ENCODE results near the gene ANKMY1.

The ANKMY1 gene

DNA sequence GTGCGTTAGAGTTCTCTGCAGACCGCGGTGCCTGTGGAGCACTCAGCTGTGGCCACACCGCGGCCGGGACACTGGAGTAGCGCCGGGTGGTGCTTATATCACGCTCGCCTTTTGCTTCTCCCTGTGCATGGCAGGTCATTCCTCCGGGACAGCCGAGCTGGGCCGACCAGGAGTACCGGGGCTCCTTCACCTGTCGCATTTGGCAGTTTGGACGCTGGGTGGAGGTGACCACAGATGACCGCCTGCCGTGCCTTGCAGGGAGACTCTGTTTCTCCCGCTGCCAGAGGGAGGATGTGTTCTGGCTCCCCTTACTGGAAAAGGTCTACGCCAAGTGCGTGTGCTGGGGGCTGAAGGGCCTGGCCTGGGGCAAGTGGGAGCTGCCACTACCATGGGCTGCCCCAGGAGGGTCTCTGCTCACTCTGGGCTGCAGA lies 32.9 kb upstream of the ANKMY1 start:
- H3K4me3 ChIP-seq (ENCODE audit: low read depth, low read length): no peak overlapping the region
- no peak for TF ChIP-seq CTCF (IDR thresholded peaks at IDR 0.05; ENCODE audit: insufficient read depth, low read depth, low read length, missing control alignments)
- DNase-seq (ENCODE audit: low read depth): no peak

- H3K4me3 ChIP-seq (ENCODE audit: low read depth, low read length): no peak overlapping the region
- no peak for DNase-seq (ENCODE audit: low read depth)
- no peak for TF ChIP-seq CTCF (IDR thresholded peaks at IDR 0.05; ENCODE audit: insufficient read depth, low read depth, low read length, missing control alignments)
Measured at GRCh38 chr2:240589850-240590525, 32.2 kb upstream of the ANKMY1 start.

GRCh38 chr2:240589375-240589774 lies 31.6 kb upstream of the ANKMY1 start:
- DNase-seq (ENCODE audit: low read depth): no peak
- TF ChIP-seq CTCF (IDR thresholded peaks at IDR 0.05; ENCODE audit: insufficient read depth, low read depth, low read length, missing control alignments): no peak
- H3K4me3 ChIP-seq (ENCODE audit: low read depth, low read length): no peak overlapping the region

GRCh38 chr2:240588669-240589068 lies 30.9 kb upstream of the ANKMY1 start:
- H3K4me3 ChIP-seq (ENCODE audit: low read depth, low read length): no peak overlapping the region
- TF ChIP-seq CTCF (IDR thresholded peaks at IDR 0.05; ENCODE audit: insufficient read depth, low read depth, low read length, missing control alignments): no peak

DNA sequence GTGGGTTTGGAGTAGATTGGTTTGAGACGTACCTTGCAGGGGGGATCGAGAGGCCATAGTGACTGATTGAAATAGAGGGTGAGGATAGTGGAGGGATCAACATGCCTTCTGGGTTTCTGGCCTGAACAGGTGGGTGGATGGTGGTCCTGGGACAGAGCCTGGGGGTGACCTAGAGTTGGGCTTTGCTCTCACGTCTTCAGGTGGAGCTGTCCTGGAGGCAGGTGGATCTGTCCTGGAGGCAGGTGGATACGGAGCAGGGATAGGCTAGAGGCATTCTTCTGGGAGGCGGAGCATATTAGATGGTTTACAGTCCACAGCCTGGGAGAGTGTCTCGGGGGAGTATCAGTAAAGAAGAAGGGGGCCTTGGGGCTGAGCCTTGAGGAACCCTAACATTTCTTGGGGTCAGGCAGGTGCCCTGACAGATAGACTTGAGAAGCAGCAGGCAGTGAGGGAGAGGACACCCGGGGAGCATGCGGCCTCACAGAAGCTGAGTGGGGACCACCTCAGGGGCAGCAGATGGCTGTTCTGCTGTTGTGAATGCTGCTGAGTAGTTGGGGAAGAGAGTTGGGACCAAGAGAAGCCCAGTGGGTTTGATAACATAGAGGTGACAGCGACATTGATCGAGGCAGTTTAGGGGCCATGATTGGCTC lies 30.3 kb upstream of the ANKMY1 start:
- no peak overlapping the region for H3K4me3 ChIP-seq (ENCODE audit: low read depth, low read length)
- no peak for DNase-seq (ENCODE audit: low read depth)
- TF ChIP-seq CTCF (IDR thresholded peaks at IDR 0.05; ENCODE audit: insufficient read depth, low read depth, low read length, missing control alignments): no peak

More at GRCh38 chr2:240588669-240589068, 30.9 kb upstream of the ANKMY1 start:
- DNase-seq (ENCODE audit: low read depth): no peak

DNA sequence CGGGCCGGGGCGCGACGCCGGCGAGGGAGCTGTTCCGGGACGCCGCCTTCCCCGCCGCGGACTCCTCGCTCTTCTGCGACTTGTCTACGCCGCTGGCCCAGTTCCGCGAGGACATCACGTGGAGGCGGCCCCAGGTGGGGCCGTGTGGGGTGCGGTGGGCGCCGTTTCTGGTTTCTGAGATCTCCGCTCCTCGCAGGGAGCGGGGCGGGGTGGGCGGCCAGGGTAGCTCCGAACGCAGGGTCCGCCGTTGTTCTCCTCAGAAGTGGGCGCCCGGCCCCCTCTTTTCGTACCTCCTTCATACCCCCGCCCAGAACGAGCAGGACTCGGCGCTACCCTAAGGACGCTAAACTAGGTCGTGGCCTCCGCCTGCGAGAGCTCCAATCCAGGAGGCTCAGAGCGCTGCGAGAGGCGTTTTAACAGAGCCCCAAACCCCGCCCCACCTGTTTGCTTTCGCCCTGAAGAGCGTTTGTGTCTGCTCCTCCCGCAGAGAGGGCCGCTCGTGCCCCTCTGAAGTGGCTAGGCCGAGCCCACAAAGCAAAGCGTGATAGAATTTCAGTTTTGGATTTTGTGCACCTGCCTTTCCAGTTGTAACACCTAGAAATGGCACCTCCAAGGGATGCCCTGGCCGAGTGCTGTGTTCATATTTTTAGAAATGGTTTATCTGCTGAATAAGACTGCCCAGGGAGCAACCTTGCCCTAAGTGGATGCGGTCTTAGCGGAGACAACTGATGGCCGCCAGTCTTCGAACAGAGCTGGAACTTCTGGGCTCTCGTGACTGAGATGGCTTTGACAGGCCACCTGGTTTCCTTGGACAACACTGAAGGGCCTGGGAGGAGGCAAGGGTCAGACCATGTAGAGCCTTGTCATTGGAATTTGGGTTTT lies 29.4 kb upstream of the ANKMY1 start:
- DNase-seq (ENCODE audit: low read depth): peak; percentile 66
- H3K4me3 ChIP-seq (ENCODE audit: low read depth, low read length): peak overlapping the region; percentile 67
- no peak for TF ChIP-seq CTCF (IDR thresholded peaks at IDR 0.05; ENCODE audit: insufficient read depth, low read depth, low read length, missing control alignments)
